GM12801 (cell line): ENCODE results near the gene CAPS.

Experiments
- CTCF ChIP-seq: IDR thresholded peaks from one replicate; pipeline ENCODE4 v1.5.1; 2011; ENCODE audit warnings: control low read depth; ENCODE audit not compliant: insufficient read length; ENCODE audit errors: extremely low read depth

CAPS gene

DNA sequence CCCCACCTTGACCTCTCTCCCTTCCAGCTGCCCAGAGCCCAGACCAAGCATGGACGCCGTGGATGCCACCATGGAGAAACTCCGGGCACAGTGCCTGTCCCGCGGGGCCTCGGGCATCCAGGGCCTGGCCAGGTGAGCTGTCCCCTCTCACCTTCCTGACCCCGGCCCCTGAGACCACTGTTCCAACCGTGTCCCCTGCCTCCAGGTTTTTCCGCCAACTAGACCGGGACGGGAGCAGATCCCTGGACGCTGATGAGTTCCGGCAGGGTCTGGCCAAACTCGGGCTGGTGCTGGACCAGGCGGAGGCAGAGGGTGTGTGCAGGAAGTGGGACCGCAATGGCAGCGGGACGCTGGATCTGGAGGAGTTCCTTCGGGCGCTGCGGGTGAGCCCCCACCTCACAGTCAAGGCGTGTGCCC is 312 bp downstream of the CAPS start:
- TF ChIP-seq CTCF = no peak

GRCh38 chr19:5914946-5915781 is 1.1 kb downstream of the CAPS start:
- no peak for TF ChIP-seq CTCF

DNA sequence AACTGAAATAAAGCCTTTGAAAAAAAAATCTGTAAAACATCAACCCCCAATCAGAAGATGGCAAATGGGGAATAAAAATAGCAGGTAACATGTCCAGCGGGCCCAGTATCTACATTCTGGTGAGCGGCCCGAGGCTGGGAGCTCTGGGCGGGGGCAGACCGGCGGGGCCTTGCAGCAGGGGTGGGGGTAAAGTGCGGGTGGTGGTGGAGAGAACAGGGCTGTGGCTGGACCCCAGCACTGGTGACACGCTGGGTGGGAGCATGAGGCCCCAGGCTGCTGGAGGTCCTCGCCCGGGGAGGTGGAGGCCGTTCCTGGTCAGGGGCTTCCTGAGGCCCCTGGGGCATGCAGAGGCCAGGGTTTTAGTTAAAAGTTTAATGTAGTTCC is 1.7 kb downstream of the CAPS start:
- no peak for TF ChIP-seq CTCF

- TF ChIP-seq CTCF = no peak
These were observed 2.2 kb downstream of the CAPS start for GRCh38 chr19:5916181-5916708.

GRCh38 chr19:5917431-5918107 is 3.5 kb downstream of the CAPS start:
- no peak for TF ChIP-seq CTCF

GRCh38 chr19:5918463-5919079 is 4.5 kb downstream of the CAPS start:
- no peak for TF ChIP-seq CTCF

DNA sequence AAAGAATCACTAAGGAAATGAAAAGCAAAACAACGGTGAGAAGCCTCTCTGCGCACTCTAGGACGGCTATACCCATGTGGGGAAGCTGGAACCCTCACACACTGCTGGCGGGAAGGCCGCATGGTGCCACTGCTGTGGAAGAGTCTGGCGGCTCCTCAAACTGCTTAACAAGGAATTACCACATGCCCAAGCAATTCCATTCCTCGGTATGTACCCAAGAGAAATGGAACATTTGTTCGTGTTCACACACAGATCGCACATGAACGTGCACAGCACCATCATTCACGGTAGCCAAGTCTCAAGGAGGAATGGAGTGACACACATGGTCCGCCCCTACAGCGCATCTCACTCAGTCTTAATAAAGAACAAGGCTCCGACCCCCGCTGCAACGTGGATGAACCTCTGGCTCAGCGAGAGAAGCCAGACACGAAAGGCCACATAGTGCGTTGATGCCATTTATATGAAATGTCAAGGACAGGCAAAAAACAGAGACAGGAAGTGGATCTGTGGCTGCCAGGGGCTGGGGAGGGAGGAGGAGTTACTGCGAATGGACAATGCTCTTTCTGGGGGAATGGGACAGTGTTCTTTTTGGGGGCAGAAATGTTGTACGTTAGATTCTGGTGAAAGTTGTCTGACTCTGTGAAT is 7.6 kb downstream of the CAPS start:
- no peak for TF ChIP-seq CTCF
